RWPE1 (cell line): ENCODE measurements around the gene VIT.
A peak's percentile ranks its signal among the peaks of the same experiment; 100 is the strongest.

Experiments used
- CTCF ChIA-PET: fragments of 350-600 bp; sonication (Branson Sonifier 250); formaldehyde crosslinking; extraction: SDS; loops from one replicate; lab custom pipeline; 2021; lab: Yijun Ruan, JAX
- POLR2A ChIA-PET: fragments of 400-600 bp; formaldehyde crosslinking; extraction: SDS; loops from one replicate; lab custom pipeline; 2020; ENCODE audit warnings: antibody characterized with exemption; ENCODE audit not compliant: low non-redundant PET; lab: Yijun Ruan, JAX
- DNase-seq: peaks from one replicate; pipeline ENCODE4 v3.0.0; 2012; ENCODE audit warnings: low spot score
- H3K27ac ChIP-seq: fragments of 450-650 bp; 2 replicates; pipeline ENCODE4 v1.5.1; 2017
- CTCF ChIP-seq: fragments of 450-650 bp; conservative IDR thresholded peaks from 2 replicates; pipeline ENCODE4 v1.5.1; 2017; ENCODE audit warnings: low read depth, mild to moderate bottlenecking

The VIT gene

GRCh38 chr2:36664696-36665076, 31.8 kb upstream of the VIT start:
- ChIA-PET CTCF (interaction anchor here (0.6 to 1.4 kb wide), 10 partner anchors 11 to 371 kb away, joined by 3 to 6 read pairs (median 3); partner anchors contain the start of gene CRIM1), POLR2A (no interaction called here)
- DNase-seq = no peak
- no peak overlapping the region for H3K27ac ChIP-seq
- no peak for TF ChIP-seq CTCF

- no peak overlapping the region for H3K27ac ChIP-seq
- no peak for DNase-seq
- ChIA-PET CTCF (interaction anchor here (0.6 to 1.0 kb wide), 3 partner anchors 9 to 118 kb away, joined by 3 to 6 read pairs (median 4); no protein-coding TSS in a partner anchor), POLR2A (no interaction called here)
- TF ChIP-seq CTCF = no peak
Measured at GRCh38 chr2:36667931-36668330, 28.6 kb upstream of the VIT start.

- no peak for TF ChIP-seq CTCF
- DNase-seq = no peak
- ChIA-PET POLR2A (no interaction called here), CTCF (interaction anchor here (0.6 kb wide), 1 partner anchor 394 kb away, joined by 3 read pairs; no protein-coding TSS in a partner anchor)
- no peak overlapping the region for H3K27ac ChIP-seq
Measured at GRCh38 chr2:36670881-36671595, 25.5 kb upstream of the VIT start.

GRCh38 chr2:36671731-36672130, 24.8 kb upstream of the VIT start:
- POLR2A ChIA-PET = no interaction called here
- no peak for TF ChIP-seq CTCF
- no peak overlapping the region for H3K27ac ChIP-seq
- no peak for DNase-seq
- CTCF ChIA-PET = interaction anchor here (0.5 to 0.6 kb wide), 3 partner anchors 222 to 1185 kb away, joined by 3 to 4 read pairs (median 3); no protein-coding TSS in a partner anchor

- TF ChIP-seq CTCF = peak; percentile 61
- ChIA-PET CTCF (interaction anchor here (0.5 to 0.6 kb wide), 2 partner anchors 223 to 1185 kb away, joined by 3 to 4 read pairs; no protein-coding TSS in a partner anchor), POLR2A (no interaction called here)
- DNase-seq = peak; percentile 10
- no peak overlapping the region for H3K27ac ChIP-seq
Measured at GRCh38 chr2:36672199-36672598, 24.3 kb upstream of the VIT start.

GRCh38 chr2:36675579-36676282, 20.8 kb upstream of the VIT start:
- ChIA-PET POLR2A (no interaction called here), CTCF (no interaction called here)
- DNase-seq = no peak
- no peak for TF ChIP-seq CTCF
- H3K27ac ChIP-seq = no peak overlapping the region
